HL-60 (cell line): ENCODE data around the gene GPAT3.

Source experiments
- CTCF ChIP-seq: IDR thresholded peaks from one replicate; pipeline ENCODE4 v1.5.1; 2011; ENCODE audit warnings: low read length, control low read depth, inconsistent platforms; ENCODE audit not compliant: insufficient read depth
- GABPA ChIP-seq: IDR thresholded peaks from 2 replicates; pipeline ENCODE4 v1.6.1; 2012; ENCODE audit warnings: low read depth

- TF ChIP-seq CTCF = no peak
- no peak for TF ChIP-seq GABPA
Observed at GRCh38 chr4:83489711-83490326, 46.1 kb upstream of the GPAT3 start.
